ENCODE measurements around the gene EIF3F.

The EIF3F gene

DNA sequence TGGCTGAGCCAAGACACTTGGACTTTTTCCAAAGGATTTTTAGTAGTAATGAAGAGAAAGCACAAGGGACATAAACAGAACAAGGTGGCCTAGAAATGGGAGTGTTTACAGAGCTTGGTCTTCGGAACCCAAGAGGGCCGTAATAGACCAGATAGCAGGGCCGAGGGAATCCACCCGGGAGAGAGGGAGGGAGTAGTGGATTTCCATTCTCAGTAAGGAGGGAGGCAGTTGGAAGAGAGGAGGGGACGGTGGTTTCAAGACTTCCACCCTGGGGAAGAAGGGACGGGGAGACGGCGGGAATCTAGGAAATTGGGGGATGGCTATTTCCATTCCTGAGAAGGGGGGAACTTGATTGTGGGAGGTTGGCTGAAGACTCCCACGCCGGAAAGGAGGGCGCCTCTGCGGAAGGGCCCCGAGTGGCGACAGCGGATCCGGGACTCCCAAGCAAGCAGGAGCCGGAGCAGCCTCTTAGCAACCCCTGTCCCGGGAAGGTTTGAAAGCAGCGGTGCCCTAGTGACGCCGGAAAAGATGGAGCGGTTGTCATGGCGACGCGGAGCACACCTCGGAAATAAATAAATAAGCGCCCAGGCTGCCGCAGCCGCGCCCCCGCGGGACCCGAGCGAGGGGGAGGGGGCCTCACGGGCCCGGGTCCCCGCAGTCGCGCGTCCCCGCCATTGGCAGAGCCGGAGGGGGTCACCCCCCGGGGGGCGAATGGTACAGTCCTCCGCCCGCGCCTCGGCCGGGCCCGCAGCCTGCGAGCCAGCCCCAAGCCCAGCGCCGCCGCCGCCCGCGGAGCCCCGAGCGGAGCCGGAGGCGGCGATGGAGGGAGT lies 31.6 kb downstream of the EIF3F start:
- TF ChIP-seq ZC3H10 (CRISPR knock-in tag; IDR thresholded peaks at IDR 0.05) (no peak), RARB (CRISPR knock-in tag; IDR thresholded peaks at IDR 0.05) (no peak), GLIS3 (CRISPR knock-in tag; IDR thresholded peaks at IDR 0.05) (no peak), OSR1 (CRISPR knock-in tag; IDR thresholded peaks at IDR 0.05) (no peak)
- TF ChIP-seq, protein P1, sequence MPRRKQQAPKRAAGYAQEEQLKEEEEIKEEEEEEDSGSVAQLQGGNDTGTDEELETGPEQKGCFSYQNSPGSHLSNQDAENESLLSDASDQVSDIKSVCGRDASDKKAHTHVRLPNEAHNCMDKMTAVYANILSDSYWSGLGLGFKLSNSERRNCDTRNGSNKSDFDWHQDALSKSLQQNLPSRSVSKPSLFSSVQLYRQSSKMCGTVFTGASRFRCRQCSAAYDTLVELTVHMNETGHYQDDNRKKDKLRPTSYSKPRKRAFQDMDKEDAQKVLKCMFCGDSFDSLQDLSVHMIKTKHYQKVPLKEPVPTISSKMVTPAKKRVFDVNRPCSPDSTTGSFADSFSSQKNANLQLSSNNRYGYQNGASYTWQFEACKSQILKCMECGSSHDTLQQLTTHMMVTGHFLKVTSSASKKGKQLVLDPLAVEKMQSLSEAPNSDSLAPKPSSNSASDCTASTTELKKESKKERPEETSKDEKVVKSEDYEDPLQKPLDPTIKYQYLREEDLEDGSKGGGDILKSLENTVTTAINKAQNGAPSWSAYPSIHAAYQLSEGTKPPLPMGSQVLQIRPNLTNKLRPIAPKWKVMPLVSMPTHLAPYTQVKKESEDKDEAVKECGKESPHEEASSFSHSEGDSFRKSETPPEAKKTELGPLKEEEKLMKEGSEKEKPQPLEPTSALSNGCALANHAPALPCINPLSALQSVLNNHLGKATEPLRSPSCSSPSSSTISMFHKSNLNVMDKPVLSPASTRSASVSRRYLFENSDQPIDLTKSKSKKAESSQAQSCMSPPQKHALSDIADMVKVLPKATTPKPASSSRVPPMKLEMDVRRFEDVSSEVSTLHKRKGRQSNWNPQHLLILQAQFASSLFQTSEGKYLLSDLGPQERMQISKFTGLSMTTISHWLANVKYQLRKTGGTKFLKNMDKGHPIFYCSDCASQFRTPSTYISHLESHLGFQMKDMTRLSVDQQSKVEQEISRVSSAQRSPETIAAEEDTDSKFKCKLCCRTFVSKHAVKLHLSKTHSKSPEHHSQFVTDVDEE (CRISPR knock-in tag; IDR thresholded peaks at IDR 0.05): no peak
- TF ChIP-seq, protein P2, sequence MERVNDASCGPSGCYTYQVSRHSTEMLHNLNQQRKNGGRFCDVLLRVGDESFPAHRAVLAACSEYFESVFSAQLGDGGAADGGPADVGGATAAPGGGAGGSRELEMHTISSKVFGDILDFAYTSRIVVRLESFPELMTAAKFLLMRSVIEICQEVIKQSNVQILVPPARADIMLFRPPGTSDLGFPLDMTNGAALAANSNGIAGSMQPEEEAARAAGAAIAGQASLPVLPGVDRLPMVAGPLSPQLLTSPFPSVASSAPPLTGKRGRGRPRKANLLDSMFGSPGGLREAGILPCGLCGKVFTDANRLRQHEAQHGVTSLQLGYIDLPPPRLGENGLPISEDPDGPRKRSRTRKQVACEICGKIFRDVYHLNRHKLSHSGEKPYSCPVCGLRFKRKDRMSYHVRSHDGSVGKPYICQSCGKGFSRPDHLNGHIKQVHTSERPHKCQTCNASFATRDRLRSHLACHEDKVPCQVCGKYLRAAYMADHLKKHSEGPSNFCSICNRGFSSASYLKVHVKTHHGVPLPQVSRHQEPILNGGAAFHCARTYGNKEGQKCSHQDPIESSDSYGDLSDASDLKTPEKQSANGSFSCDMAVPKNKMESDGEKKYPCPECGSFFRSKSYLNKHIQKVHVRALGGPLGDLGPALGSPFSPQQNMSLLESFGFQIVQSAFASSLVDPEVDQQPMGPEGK (CRISPR knock-in tag; IDR thresholded peaks at IDR 0.05; ENCODE audit: borderline replicate concordance): no peak
- peak; percentile 84 for ATAC-seq

DNA sequence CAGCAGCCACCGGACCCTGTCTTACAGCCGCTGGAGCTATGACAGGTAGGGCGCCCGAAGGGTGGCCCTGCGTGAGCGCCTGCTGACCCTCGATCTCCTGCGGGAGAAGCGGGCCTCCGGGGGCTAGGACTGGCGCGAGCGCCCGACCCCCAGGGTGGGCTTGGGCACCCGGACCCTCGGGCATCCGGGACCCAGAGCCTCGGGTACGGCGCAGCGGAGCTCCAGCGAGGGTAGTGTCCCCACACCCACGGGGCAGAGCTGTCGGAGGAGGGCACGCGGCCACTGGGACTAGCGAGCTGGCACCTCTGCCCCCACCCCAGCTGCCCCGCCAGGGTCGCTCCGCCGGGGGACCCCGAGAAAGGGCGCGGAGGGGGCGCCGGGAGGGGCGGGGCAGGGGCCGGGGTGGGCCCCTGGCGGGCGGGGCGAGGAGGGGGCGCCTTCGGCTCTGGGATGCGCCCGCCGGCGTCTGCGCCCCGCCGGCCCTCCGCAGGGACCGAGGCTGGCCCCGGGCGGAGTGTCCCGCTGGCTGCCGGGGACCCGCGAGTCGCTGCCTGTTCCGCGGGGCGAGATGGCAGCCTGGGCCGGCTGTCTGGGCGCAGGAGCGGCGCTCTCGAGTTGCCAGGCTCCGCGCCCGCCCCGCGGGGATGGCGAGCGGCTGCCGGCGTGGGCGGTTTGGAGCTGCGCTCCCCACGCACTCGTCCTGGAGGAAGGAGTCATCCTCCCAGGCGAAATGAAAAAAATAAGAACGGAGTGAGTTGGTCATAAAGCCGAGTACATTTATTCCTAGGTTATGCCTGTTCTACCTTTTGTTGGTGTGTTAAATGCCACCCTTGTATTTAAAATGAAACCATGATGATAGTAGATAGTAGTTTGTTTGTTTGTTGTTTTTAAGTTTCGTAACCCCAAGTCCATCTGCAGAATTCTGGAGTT lies 32.4 kb downstream of the EIF3F start:
- TF ChIP-seq ESRRG (CRISPR knock-in tag; IDR thresholded peaks at IDR 0.05) (no peak), ZNF8 (CRISPR knock-in tag; IDR thresholded peaks at IDR 0.05) (no peak), TCF4 (CRISPR knock-in tag; IDR thresholded peaks at IDR 0.05; ENCODE audit: borderline replicate concordance) (no peak), ZFP3 (CRISPR knock-in tag; IDR thresholded peaks at IDR 0.05) (no peak), OSR1 (CRISPR knock-in tag; IDR thresholded peaks at IDR 0.05) (no peak), ZFP30 (CRISPR knock-in tag; IDR thresholded peaks at IDR 0.05) (no peak), RARB (CRISPR knock-in tag; IDR thresholded peaks at IDR 0.05) (no peak), SNAI2 (CRISPR knock-in tag; IDR thresholded peaks at IDR 0.05) (no peak), GLIS3 (CRISPR knock-in tag; IDR thresholded peaks at IDR 0.05) (no peak), BACH2 (CRISPR knock-in tag; IDR thresholded peaks at IDR 0.05; ENCODE audit: borderline replicate concordance) (no peak), ISL1 (CRISPR knock-in tag; IDR thresholded peaks at IDR 0.05) (no peak), ZNF70 (CRISPR knock-in tag; IDR thresholded peaks at IDR 0.05) (no peak)
- TF ChIP-seq, protein P2 (CRISPR knock-in tag; IDR thresholded peaks at IDR 0.05; ENCODE audit: borderline replicate concordance): no peak
- TF ChIP-seq, protein P3, sequence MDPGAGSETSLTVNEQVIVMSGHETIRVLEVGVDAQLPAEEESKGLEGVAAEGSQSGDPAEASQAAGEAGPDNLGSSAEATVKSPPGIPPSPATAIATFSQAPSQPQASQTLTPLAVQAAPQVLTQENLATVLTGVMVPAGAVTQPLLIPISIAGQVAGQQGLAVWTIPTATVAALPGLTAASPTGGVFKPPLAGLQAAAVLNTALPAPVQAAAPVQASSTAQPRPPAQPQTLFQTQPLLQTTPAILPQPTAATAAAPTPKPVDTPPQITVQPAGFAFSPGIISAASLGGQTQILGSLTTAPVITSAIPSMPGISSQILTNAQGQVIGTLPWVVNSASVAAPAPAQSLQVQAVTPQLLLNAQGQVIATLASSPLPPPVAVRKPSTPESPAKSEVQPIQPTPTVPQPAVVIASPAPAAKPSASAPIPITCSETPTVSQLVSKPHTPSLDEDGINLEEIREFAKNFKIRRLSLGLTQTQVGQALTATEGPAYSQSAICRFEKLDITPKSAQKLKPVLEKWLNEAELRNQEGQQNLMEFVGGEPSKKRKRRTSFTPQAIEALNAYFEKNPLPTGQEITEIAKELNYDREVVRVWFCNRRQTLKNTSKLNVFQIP (CRISPR knock-in tag; IDR thresholded peaks at IDR 0.05; ENCODE audit: borderline replicate concordance, low read depth): no peak
- TF ChIP-seq, protein P1 (CRISPR knock-in tag; IDR thresholded peaks at IDR 0.05): no peak
- TF ChIP-seq, protein P4, sequence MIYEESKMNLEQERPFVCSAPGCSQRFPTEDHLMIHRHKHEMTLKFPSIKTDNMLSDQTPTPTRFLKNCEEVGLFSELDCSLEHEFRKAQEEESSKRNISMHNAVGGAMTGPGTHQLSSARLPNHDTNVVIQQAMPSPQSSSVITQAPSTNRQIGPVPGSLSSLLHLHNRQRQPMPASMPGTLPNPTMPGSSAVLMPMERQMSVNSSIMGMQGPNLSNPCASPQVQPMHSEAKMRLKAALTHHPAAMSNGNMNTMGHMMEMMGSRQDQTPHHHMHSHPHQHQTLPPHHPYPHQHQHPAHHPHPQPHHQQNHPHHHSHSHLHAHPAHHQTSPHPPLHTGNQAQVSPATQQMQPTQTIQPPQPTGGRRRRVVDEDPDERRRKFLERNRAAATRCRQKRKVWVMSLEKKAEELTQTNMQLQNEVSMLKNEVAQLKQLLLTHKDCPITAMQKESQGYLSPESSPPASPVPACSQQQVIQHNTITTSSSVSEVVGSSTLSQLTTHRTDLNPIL (CRISPR knock-in tag; IDR thresholded peaks at IDR 0.05; ENCODE audit: low read depth): no peak
- TF ChIP-seq, protein P5, sequence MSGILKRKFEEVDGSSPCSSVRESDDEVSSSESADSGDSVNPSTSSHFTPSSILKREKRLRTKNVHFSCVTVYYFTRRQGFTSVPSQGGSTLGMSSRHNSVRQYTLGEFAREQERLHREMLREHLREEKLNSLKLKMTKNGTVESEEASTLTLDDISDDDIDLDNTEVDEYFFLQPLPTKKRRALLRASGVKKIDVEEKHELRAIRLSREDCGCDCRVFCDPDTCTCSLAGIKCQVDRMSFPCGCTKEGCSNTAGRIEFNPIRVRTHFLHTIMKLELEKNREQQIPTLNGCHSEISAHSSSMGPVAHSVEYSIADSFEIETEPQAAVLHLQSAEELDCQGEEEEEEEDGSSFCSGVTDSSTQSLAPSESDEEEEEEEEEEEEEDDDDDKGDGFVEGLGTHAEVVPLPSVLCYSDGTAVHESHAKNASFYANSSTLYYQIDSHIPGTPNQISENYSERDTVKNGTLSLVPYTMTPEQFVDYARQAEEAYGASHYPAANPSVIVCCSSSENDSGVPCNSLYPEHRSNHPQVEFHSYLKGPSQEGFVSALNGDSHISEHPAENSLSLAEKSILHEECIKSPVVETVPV (CRISPR knock-in tag; IDR thresholded peaks at IDR 0.05): no peak
- peak; percentile 46 for ATAC-seq
